ENCODE results near the gene YEATS4.

DNA sequence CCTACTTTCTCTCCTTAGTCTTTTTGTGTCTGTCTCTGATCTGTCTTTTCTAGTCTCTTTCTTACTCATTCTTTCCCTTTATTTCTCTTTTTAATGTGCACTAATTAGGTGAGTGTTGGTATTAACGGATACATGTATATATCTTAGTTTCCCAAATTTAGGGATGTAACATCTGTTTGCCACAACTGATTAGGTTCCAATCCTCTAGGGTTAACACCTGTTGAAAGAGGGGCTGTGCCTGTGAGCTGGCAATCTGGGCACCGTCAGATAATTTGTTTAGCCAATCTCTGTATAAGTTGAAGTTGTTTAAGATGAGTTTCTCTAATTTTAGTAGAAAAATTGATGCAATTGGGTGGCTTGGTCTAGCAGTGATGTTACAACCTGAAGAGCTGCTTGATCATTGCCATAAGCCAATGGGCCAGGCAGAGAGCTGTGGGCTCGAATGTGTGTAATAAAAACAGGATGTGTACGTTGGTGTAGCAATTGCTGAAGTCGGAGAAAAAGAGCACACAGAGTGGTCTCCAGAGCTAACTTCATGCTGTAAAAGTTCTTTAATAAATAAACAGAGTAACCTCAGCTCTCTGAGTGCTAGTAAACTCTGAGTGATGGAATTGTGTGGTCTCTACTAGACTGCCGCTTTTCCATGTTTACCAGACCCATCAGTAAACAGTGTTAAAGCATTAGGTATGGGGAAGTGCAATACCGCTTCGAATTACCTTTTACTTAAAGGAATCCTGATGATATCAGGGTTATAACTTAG is 29.7 kb upstream of the YEATS4 start:
- TF ChIP-seq CTCF (IDR thresholded peaks at IDR 0.05 in 8 of 11, conservative IDR thresholded peaks at IDR 0.05 in 3 of 11) (no peak), POLR2A (IDR thresholded peaks at IDR 0.05) (no peak)
